BLaER1 treated with 17β-estradiol and CSF1 and Interleukin-3, amounts not matched to agents 10 nM and 100 nM (cell line): Measurements from ENCODE around the gene BMP3.

Source experiments
- H3K27ac ChIP-seq, 11 experiments: shearing (Covaris generic); formaldehyde crosslinking; 2 replicates each; pipeline ENCODE4 v1.8.1; 2022
- H3K27me3 ChIP-seq, 11 experiments: shearing (Covaris generic); formaldehyde crosslinking; 2 replicates each; pipeline ENCODE4 v1.8.1; 2022
- H3K36me3 ChIP-seq, 11 experiments: shearing (Covaris generic); formaldehyde crosslinking; 2 replicates each; pipeline ENCODE4 v1.8.1; 2022
- H3K4me1 ChIP-seq, 10 experiments: shearing (Covaris generic); formaldehyde crosslinking; 2 replicates each; pipeline ENCODE4 v1.8.1; 2022
- H3K4me2 ChIP-seq, 11 experiments: shearing (Covaris generic); formaldehyde crosslinking; 2 replicates each; pipeline ENCODE4 v1.8.1; 2022
- H3K4me3 ChIP-seq, 10 experiments: shearing (Covaris generic); formaldehyde crosslinking; 2 replicates each; pipeline ENCODE4 v1.8.1; 2022
- H3K9ac ChIP-seq, 11 experiments: shearing (Covaris generic); formaldehyde crosslinking; 2 replicates each; pipeline ENCODE4 v1.8.1; 2022
- H3K9me3 ChIP-seq, 11 experiments: shearing (Covaris generic); formaldehyde crosslinking; replicated peaks in 1 of 11; 2 replicates each; pipeline ENCODE4 v1.8.1; 2022
- H4K20me1 ChIP-seq, 11 experiments: shearing (Covaris generic); formaldehyde crosslinking; 2 replicates each; pipeline ENCODE4 v1.8.1; 2022
- Cebpa-rat ChIP-seq, 11 experiments: shearing (Covaris generic); IDR thresholded peaks; 2 replicates each; pipeline ENCODE4 v1.8.1; 2022

BMP3 gene

DNA sequence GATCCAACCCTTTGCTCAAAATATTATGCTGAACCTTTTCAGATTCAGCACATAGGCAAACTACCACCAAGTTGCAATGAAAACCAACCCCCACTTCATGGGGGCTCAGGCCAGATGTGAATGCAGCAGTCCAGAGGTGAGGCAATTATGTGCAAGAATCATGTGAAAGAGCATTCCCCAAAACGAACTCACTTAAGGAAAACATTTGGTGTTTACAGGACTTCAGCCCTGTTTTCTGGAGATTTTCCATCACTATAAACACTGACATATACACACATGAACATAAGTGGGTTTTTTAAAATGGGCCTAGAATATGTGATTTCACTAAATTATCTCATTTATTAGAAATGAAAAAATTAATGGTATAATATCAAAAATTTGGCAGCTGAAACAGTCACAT lies 31.5 kb downstream of the BMP3 start:
- Histone ChIP-seq H3K9me3 (no peaks in the 10 kb centered on the region), H3K9ac (no peak overlapping the region), H4K20me1 (no peaks in the 10 kb centered on the region), H3K4me1 (no peaks in the 10 kb centered on the region), H3K27me3 (no peaks in the 10 kb centered on the region), H3K27ac (no peak overlapping the region), H3K36me3 (no peaks in the 10 kb centered on the region), H3K4me3 (no peak overlapping the region), H3K4me2 (no peak overlapping the region)
- no peak for TF ChIP-seq Cebpa-rat (IDR thresholded peaks at IDR 0.05)

DNA sequence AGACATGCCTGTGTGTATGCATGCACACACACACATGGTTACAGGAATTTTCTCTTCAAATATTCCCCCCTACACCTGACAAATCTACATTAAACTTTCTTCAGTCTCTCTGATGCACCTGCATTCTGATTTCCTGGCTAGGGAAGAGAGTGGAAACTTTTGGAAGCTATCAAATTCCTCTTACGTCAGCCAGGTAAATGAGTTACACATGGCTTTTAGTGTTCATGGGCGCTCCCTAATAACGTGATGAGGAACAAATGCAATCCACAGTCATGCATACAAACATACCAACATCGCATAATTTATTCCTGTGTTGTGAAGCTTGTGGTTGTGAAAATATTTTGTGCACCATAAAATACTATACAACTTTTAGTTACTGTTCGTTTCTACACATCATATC lies 34.9 kb downstream of the BMP3 start:
- Histone ChIP-seq H3K27me3 (no peaks in the 10 kb centered on the region), H3K4me3 (no peak overlapping the region), H3K4me1 (no peaks in the 10 kb centered on the region), H4K20me1 (no peaks in the 10 kb centered on the region), H3K4me2 (no peak overlapping the region), H3K9me3 (no peaks in the 10 kb centered on the region), H3K36me3 (no peaks in the 10 kb centered on the region), H3K9ac (no peak overlapping the region), H3K27ac (no peak overlapping the region)
- TF ChIP-seq Cebpa-rat (IDR thresholded peaks at IDR 0.05) = no peak

GRCh38 chr4:81069706-81070331 lies 39.3 kb downstream of the BMP3 start:
- H3K9me3 ChIP-seq = no peaks in the 10 kb centered on the region
- no peak for TF ChIP-seq Cebpa-rat (IDR thresholded peaks at IDR 0.05)
- no peaks in the 10 kb centered on the region for H3K27me3 ChIP-seq
- H3K9ac ChIP-seq = no peak overlapping the region
- H3K36me3 ChIP-seq = no peaks in the 10 kb centered on the region
- H3K4me3 ChIP-seq = no peak overlapping the region
- H3K27ac ChIP-seq = no peak overlapping the region
- H3K4me1 ChIP-seq = no peaks in the 10 kb centered on the region; a peak in 1 of 20 replicates
- no peaks in the 10 kb centered on the region for H4K20me1 ChIP-seq
- H3K4me2 ChIP-seq = no peak overlapping the region

DNA sequence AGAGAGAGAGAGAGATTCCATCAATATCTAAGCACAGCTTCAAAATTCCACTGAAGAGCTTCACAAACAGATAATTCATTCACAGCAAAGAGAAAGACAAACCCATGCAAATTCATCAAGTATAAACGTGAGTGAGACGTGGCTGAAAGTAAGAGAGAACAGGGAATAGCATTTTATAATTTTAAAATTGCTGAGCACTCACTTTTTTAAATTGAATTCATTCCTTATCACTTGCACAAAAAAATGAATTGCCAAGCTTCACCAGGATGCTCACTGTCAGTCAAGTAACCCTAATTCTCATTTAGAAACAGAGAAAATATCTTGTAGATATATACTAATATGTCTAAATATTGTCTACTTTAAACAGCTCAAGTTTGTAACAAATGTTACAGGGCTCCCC lies 40.5 kb downstream of the BMP3 start:
- H3K27me3 ChIP-seq = no peaks in the 10 kb centered on the region
- H3K36me3 ChIP-seq = no peaks in the 10 kb centered on the region
- H3K9ac ChIP-seq = no peak overlapping the region
- H3K27ac ChIP-seq = no peak overlapping the region
- no peaks in the 10 kb centered on the region for H3K9me3 ChIP-seq
- no peaks in the 10 kb centered on the region for H4K20me1 ChIP-seq
- no peak overlapping the region for H3K4me2 ChIP-seq
- H3K4me3 ChIP-seq = no peak overlapping the region
- TF ChIP-seq Cebpa-rat (IDR thresholded peaks at IDR 0.05) = no peak
- no peaks in the 10 kb centered on the region; a peak in 1 of 20 replicates for H3K4me1 ChIP-seq

- no peak for TF ChIP-seq Cebpa-rat (IDR thresholded peaks at IDR 0.05)
Measured at GRCh38 chr4:81081156-81081555, 50.6 kb downstream of the BMP3 start.

GRCh38 chr4:81084029-81084428 lies 53.5 kb downstream of the BMP3 start:
- TF ChIP-seq Cebpa-rat (IDR thresholded peaks at IDR 0.05) = no peak
- Histone ChIP-seq H4K20me1 (no peaks in the 10 kb centered on the region), H3K4me1 (peaks cover 6 to 12% (median 9%) of the 10 kb centered on the region in 10 experiments; a peak in 17 of 20 replicates), H3K4me3 (no peak overlapping the region), H3K27me3 (no peaks in the 10 kb centered on the region), H3K36me3 (peaks cover 0 to 3% (median 0%) of the 10 kb centered on the region in 11 experiments; a peak in 1 of 22 replicates), H3K9me3 (peaks cover 26 to 34% (median 28%) of the 10 kb centered on the region in 11 experiments), H3K4me2 (no peak overlapping the region), H3K27ac (no peak overlapping the region), H3K9ac (no peak overlapping the region)

More at GRCh38 chr4:81081156-81081555, 50.6 kb downstream of the BMP3 start:
- H3K27me3 ChIP-seq = no peaks in the 10 kb centered on the region
- H3K9me3 ChIP-seq = peaks cover 26 to 34% (median 28%) of the 10 kb centered on the region in 11 experiments
- no peak overlapping the region for H3K9ac ChIP-seq
- peaks cover 7 to 27% (median 11%) of the 10 kb centered on the region in 10 experiments; a peak in 17 of 20 replicates for H3K4me1 ChIP-seq
- H3K4me2 ChIP-seq = no peak overlapping the region
- no peaks in the 10 kb centered on the region for H4K20me1 ChIP-seq
- H3K36me3 ChIP-seq = peaks cover 0 to 3% (median 0%) of the 10 kb centered on the region in 11 experiments; a peak in 1 of 22 replicates
- no peak overlapping the region for H3K27ac ChIP-seq
- no peak overlapping the region for H3K4me3 ChIP-seq

GRCh38 chr4:81084634-81085033 lies 54.1 kb downstream of the BMP3 start:
- Histone ChIP-seq H3K9me3 (peaks cover 26 to 33% (median 28%) of the 10 kb centered on the region in 11 experiments), H3K4me2 (no peak overlapping the region), H3K36me3 (peaks cover 0 to 3% (median 0%) of the 10 kb centered on the region in 11 experiments; a peak in 1 of 22 replicates), H3K4me1 (peaks cover under 1 to 6% (median 3%) of the 10 kb centered on the region in 10 experiments; a peak in 12 of 20 replicates), H3K9ac (no peak overlapping the region), H4K20me1 (no peaks in the 10 kb centered on the region), H3K27me3 (no peaks in the 10 kb centered on the region), H3K4me3 (no peak overlapping the region), H3K27ac (no peak overlapping the region)
- no peak for TF ChIP-seq Cebpa-rat (IDR thresholded peaks at IDR 0.05)

GRCh38 chr4:81085291-81085690 lies 54.8 kb downstream of the BMP3 start:
- no peak overlapping the region for H3K27ac ChIP-seq
- H3K36me3 ChIP-seq = peaks cover 0 to 3% (median 0%) of the 10 kb centered on the region in 11 experiments; a peak in 1 of 22 replicates
- no peak overlapping the region for H3K4me3 ChIP-seq
- peaks cover 21 to 27% (median 22%) of the 10 kb centered on the region in 11 experiments for H3K9me3 ChIP-seq
- no peak overlapping the region for H3K4me2 ChIP-seq
- no peaks in the 10 kb centered on the region for H4K20me1 ChIP-seq
- TF ChIP-seq Cebpa-rat (IDR thresholded peaks at IDR 0.05) = no peak
- H3K27me3 ChIP-seq = no peaks in the 10 kb centered on the region
- H3K4me1 ChIP-seq = no peaks in the 10 kb centered on the region
- no peak overlapping the region for H3K9ac ChIP-seq

DNA sequence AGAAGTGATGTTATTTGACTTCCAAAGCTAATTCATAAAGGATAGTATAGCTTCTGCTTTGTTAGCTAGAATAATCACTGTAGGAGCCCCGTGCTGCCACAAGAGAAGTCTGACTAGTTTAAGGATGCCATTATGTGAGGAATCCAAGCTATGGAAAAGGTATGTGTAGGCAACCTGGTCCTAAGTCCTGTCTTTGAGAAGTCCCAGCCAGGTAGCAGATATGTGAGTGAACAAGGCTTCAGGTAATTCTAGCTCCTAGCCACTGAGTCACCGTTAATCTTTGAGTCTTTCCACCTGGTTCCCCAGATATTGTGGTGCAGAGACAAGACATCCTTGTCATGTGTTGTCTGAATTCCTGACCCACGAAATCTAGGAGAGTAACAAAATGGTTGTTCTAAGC lies 55.5 kb downstream of the BMP3 start:
- H3K27me3 ChIP-seq = no peaks in the 10 kb centered on the region
- H3K4me3 ChIP-seq = no peak overlapping the region
- no peaks in the 10 kb centered on the region for H3K4me1 ChIP-seq
- H3K36me3 ChIP-seq = peaks cover 0 to 3% (median 0%) of the 10 kb centered on the region in 11 experiments; a peak in 1 of 22 replicates
- H3K9ac ChIP-seq = no peak overlapping the region
- H3K27ac ChIP-seq = no peak overlapping the region
- peaks cover 15 to 20% (median 15%) of the 10 kb centered on the region in 11 experiments for H3K9me3 ChIP-seq
- no peak overlapping the region for H3K4me2 ChIP-seq
- no peak for TF ChIP-seq Cebpa-rat (IDR thresholded peaks at IDR 0.05)
- no peaks in the 10 kb centered on the region for H4K20me1 ChIP-seq
